Epithelial cell of proximal tubule (primary cell): ENCODE measurements around the gene FSD1L. TPM values are rescaled to one million over a fixed set of nuclear protein-coding genes. Genes with fewer than 3 reads are reported as not detected.
"Not testable (repeated sequence)": the region's sequence is repeated elsewhere in the genome, so short reads cannot be mapped to it uniquely, and the experiment has no call there.

ENCODE experiments used
- DNase-seq: peaks from one replicate; pipeline ENCODE4 v3.0.0-alpha.2; 2011; ENCODE audit warnings: low read depth
- H3K4me3 ChIP-seq: 2 replicates; pipeline ENCODE4 v1.5.1; 2011; ENCODE audit warnings: low read depth, mild to moderate bottlenecking, low read length
- CTCF ChIP-seq: conservative IDR thresholded peaks from 2 replicates; pipeline ENCODE4 v1.5.1; 2012; ENCODE audit warnings: low read depth, mild to moderate bottlenecking, low read length
- total RNA-seq: library from RNA; depleted of rRNA; stranded (reverse); fragments of >200 nt; gene quantifications from 2 replicates; pipeline ENCODE4 v1.2.3, GENCODE V29; 2015

Gene FSD1L
- total RNA-seq, 1 donor from 2014 or later: 1.6 TPM

GRCh38 chr9:105511446-105511845, 63.6 kb downstream of the FSD1L start:
- DNase-seq: no peak
- TF ChIP-seq CTCF: no peak
- no peak overlapping the region for H3K4me3 ChIP-seq

GRCh38 chr9:105515811-105516413, 68.1 kb downstream of the FSD1L start:
- DNase-seq: no peak
- no peak for TF ChIP-seq CTCF
- H3K4me3 ChIP-seq: no peak overlapping the region

GRCh38 chr9:105519710-105520369, 72.0 kb downstream of the FSD1L start:
- H3K4me3 ChIP-seq: peak overlapping the region; percentile 42
- DNase-seq: not testable (repeated sequence)

- not testable (repeated sequence) for H3K4me3 ChIP-seq, DNase-seq
These were observed 73.2 kb downstream of the FSD1L start for GRCh38 chr9:105520992-105521391.

- DNase-seq: not testable (repeated sequence)
These were observed 75.0 kb downstream of the FSD1L start for GRCh38 chr9:105522618-105523385.

GRCh38 chr9:105531530-105531929, 83.7 kb downstream of the FSD1L start:
- H3K4me3 ChIP-seq: no peak overlapping the region
- DNase-seq: no peak
- no peak for TF ChIP-seq CTCF

More at GRCh38 chr9:105522618-105523385, 75.0 kb downstream of the FSD1L start:
- not testable (repeated sequence) for H3K4me3 ChIP-seq

- no peak for TF ChIP-seq CTCF
- no peak for DNase-seq
- H3K4me3 ChIP-seq: no peak overlapping the region
These were observed 88.3 kb downstream of the FSD1L start for GRCh38 chr9:105535920-105536668.

GRCh38 chr9:105539452-105539851, 91.6 kb downstream of the FSD1L start:
- no peak for TF ChIP-seq CTCF
- DNase-seq: no peak
- H3K4me3 ChIP-seq: no peak overlapping the region
